ENCODE measurements around the gene AR.

Gene AR

DNA sequence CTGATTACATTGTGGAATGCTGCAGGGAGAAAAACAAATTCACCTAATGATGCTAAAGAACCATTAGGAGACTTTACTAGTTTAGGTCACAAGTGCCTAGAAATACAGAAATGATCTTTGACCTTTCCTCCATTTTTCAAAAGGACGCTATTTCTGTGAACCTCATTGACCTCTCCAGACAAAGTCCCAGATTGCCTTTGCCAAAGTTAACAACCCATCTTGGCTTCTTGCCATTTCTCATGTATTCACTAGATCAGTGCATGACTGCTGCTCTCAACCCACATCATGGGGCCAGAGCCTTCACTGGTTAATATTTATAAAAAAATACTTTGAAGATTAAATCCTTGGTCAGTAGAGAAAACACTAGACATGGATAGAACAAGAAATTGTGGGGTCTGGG is 19.9 kb upstream of the AR start:
- TF ChIP-seq, protein P1, sequence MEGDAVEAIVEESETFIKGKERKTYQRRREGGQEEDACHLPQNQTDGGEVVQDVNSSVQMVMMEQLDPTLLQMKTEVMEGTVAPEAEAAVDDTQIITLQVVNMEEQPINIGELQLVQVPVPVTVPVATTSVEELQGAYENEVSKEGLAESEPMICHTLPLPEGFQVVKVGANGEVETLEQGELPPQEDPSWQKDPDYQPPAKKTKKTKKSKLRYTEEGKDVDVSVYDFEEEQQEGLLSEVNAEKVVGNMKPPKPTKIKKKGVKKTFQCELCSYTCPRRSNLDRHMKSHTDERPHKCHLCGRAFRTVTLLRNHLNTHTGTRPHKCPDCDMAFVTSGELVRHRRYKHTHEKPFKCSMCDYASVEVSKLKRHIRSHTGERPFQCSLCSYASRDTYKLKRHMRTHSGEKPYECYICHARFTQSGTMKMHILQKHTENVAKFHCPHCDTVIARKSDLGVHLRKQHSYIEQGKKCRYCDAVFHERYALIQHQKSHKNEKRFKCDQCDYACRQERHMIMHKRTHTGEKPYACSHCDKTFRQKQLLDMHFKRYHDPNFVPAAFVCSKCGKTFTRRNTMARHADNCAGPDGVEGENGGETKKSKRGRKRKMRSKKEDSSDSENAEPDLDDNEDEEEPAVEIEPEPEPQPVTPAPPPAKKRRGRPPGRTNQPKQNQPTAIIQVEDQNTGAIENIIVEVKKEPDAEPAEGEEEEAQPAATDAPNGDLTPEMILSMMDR (IDR thresholded peaks at IDR 0.05; ENCODE audit: control extremely low read depth, extremely low read depth, low read depth, missing control alignments): no peak
- POLR2A ChIA-PET: no interaction called here

DNA sequence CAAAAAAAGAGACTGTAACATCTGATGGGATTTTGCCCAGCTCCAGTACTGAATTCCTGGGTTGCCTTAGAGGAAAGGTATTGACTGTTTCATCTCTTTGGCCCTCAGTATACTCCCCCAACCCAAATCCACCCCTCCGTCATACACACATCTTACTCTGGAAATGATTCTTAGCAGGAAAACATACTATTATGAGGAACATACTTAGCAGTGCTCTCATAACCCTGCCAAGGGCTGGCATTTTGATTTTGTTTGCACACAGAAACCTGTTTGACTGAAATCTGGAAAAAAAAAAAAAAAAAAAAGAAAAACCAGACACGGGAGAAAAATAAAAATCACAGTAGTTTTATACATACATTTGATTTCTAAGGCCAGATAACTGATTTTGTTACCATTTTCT is 19.4 kb upstream of the AR start:
- POLR2A ChIA-PET: interaction anchor here (0.7 kb wide), 1 partner anchor 17 kb away, joined by 5 read pairs; no protein-coding TSS in a partner anchor
- no peak for DNase-seq (ENCODE audit: extremely low spot score)
- CTCF ChIA-PET: no interaction called here
- TF ChIP-seq, protein P1 (IDR thresholded peaks at IDR 0.05; ENCODE audit: control extremely low read depth, extremely low read depth, low read depth, missing control alignments): no peak

More for the DNA sequence above, 19.9 kb upstream of the AR start:
- CTCF ChIA-PET: no interaction called here
- DNase-seq (ENCODE audit: extremely low spot score): no peak

DNA sequence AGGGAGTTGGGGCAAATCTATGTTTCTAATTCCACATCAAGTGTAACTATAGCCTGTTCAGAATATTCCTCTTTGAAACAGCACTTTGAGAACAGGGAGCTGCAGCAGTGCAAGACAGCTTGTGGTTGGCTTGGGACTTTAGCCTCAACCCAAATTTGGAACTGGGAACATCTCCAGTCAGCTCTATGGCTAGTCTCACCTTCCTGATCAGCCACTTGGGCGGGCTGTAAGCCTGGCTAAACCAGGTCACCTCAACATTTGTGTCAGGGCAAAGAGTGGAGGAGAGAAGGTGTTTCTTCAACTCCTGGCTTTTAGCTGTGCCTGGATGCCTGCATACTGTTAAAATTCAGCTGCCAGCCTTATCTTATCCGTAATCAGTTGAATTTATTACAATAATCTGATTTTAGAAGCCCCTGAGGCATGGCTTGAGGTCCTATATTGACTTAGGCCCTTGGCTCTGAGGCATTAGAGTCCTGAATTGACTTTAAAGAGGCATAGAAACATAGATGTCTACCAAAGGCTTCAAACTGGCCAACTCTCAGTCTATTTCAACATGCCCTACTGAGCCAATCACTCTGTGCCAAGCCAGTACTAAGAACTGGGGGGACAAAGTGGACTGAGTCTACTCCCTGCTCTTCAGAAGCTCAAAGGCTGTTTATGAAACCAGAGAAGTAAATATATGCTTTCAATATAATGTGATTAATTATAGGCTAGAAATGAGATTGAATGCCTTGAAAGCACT is 18.7 kb upstream of the AR start:
- TF ChIP-seq, protein P1 (IDR thresholded peaks at IDR 0.05; ENCODE audit: control extremely low read depth, extremely low read depth, low read depth, missing control alignments): no peak
- ChIA-PET CTCF (no interaction called here), POLR2A (interaction anchor here (0.7 kb wide), 1 partner anchor 16 kb away, joined by 5 read pairs; no protein-coding TSS in a partner anchor)
- no peak for DNase-seq (ENCODE audit: extremely low spot score)

DNA sequence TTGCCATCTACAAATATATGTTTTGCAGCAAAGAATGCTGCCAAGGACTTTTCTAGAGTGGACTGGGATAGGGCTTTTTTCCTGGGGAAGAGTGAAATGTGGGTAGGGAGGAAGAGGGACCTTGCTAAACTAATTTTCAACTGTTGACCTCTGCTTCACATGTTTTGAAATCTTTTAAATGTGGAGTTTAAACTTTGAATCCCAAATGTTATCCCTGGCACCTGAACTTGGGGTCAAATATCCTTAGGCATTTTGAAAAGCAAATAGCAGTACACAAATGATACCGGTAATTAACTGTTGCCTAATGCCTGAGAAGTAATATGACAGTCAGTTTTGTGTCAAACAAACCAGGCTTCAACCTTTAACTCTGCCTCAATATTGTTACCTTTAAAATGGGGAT is 7.3 kb upstream of the AR start:
- ChIA-PET POLR2A (no interaction called here), CTCF (no interaction called here)
- TF ChIP-seq, protein P1 (IDR thresholded peaks at IDR 0.05; ENCODE audit: control extremely low read depth, extremely low read depth, low read depth, missing control alignments): no peak
- no peak for DNase-seq (ENCODE audit: extremely low spot score)

DNA sequence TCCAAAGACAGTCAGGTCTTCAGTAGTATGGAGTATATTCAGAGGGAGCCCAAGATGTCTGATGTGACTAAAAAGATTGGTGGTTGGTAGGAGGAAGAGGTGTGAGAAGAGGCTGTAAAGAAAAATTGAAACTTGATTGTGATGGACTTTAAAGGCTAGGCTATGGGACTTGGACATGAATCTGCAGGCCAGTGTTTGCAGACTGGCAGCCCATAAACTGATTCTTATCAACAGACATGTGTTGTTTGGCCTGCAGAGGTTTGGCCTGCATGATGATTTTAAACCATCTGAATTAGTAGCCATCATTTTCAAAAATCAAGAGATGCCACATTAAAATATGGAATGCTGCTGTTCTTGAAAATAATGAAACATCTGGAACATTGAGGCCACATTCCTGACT is 5.4 kb upstream of the AR start:
- no peak for DNase-seq (ENCODE audit: extremely low spot score)
- ChIA-PET CTCF (no interaction called here), POLR2A (no interaction called here)
- TF ChIP-seq, protein P1 (IDR thresholded peaks at IDR 0.05; ENCODE audit: control extremely low read depth, extremely low read depth, low read depth, missing control alignments): no peak

DNA sequence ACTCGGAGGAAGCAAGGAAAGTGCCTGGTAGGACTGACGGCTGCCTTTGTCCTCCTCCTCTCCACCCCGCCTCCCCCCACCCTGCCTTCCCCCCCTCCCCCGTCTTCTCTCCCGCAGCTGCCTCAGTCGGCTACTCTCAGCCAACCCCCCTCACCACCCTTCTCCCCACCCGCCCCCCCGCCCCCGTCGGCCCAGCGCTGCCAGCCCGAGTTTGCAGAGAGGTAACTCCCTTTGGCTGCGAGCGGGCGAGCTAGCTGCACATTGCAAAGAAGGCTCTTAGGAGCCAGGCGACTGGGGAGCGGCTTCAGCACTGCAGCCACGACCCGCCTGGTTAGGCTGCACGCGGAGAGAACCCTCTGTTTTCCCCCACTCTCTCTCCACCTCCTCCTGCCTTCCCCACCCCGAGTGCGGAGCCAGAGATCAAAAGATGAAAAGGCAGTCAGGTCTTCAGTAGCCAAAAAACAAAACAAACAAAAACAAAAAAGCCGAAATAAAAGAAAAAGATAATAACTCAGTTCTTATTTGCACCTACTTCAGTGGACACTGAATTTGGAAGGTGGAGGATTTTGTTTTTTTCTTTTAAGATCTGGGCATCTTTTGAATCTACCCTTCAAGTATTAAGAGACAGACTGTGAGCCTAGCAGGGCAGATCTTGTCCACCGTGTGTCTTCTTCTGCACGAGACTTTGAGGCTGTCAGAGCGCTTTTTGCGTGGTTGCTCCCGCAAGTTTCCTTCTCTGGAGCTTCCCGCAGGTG is 637 bp downstream of the AR start:
- TF ChIP-seq, protein P1 (IDR thresholded peaks at IDR 0.05; ENCODE audit: control extremely low read depth, extremely low read depth, low read depth, missing control alignments): no peak
- CTCF ChIA-PET: interaction anchor here (1.0 kb wide), 1 partner anchor 11 kb away, joined by 3 read pairs; no protein-coding TSS in a partner anchor
- no peak for DNase-seq (ENCODE audit: extremely low spot score)
- POLR2A ChIA-PET: no interaction called here

All from GM10248 (cell line).